DMS153 treated with DMSO at 0.1 percent for 48 hours (cell line): ENCODE results near the gene BNIPL.
A peak's percentile ranks its signal among the peaks of the same experiment; 100 is the strongest.

Source experiments
- DNase-seq: peaks from one replicate; lab custom pipeline; 2025; ENCODE audit not compliant: unreplicated experiment; lab: John Stamatoyannopoulos, UW

BNIPL gene, protein sequence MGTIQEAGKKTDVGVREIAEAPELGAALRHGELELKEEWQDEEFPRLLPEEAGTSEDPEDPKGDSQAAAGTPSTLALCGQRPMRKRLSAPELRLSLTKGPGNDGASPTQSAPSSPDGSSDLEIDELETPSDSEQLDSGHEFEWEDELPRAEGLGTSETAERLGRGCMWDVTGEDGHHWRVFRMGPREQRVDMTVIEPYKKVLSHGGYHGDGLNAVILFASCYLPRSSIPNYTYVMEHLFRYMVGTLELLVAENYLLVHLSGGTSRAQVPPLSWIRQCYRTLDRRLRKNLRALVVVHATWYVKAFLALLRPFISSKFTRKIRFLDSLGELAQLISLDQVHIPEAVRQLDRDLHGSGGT

GRCh38 chr1:151036356-151036755, at the start of gene BNIPL:
Gene BNIPL, plus strand, starts transcription at chr1:151036586. Its CDS starts 140 bp downstream, at chr1:151036726.
- DNase-seq = no peak

DNA sequence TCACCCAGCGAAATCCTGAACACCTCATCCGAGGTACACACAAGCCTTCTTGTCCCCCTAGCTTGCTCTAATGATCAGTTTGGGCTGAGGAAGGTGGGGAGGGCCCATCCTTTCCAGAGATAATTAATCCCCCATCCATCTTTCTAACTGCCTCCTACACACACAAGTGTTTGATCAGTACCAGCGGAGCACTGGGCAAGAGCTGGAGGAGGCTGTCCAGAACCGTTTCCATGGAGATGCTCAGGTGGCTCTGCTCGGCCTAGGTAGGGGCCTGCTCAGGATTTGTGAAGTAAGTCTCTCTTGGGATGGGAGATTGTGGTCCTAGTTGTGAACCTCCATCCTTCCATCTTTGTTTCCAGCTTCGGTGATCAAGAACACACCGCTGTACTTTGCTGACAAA, 48.5 kb upstream of the BNIPL start:
- DNase-seq = no peak

- no peak for DNase-seq
These were observed 43.8 kb upstream of the BNIPL start for GRCh38 chr1:150992626-150993025.

- DNase-seq = no peak
These were observed 42.1 kb upstream of the BNIPL start for GRCh38 chr1:150994248-150994647.

- DNase-seq = no peak
These were observed 40.9 kb upstream of the BNIPL start for GRCh38 chr1:150995460-150995859.

GRCh38 chr1:150995896-150996295, 40.5 kb upstream of the BNIPL start:
- no peak for DNase-seq

DNA sequence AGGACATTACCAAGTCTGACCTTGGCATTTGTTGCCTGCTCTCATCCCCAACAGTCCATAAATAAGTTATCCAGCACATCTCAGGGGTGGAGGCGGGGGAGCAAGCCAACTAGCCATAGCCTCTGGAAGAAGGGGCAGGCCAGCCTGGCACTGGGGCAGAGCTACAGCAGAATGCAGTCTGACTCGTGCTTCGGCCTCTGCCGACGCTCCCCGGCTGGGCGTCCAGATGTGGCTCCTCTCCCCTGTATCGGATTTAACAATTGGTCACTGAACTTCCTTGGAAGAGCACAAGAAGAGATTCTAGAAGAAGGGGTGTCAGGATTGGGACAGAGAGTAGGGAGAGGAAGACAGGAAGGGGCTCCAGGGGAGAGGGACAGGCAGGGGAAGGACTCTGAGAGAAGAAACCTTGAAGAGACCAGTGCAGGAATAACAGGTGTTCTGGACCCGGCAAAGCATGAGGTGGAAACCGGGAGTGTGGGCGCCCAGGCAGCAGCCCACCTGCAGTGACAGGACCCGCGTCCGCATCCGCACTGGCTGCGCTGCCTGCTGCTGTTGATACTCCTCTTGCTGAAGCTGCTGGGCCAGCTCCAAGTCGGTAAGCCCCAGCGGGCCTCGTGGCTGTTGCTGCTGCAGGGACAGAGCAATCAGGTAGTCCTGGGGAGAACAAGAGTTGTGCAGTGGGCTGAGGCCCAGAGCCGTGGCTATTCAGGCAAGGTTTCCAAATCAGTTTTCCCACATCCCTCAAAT, 39.1 kb upstream of the BNIPL start:
- DNase-seq = no peak

DNA sequence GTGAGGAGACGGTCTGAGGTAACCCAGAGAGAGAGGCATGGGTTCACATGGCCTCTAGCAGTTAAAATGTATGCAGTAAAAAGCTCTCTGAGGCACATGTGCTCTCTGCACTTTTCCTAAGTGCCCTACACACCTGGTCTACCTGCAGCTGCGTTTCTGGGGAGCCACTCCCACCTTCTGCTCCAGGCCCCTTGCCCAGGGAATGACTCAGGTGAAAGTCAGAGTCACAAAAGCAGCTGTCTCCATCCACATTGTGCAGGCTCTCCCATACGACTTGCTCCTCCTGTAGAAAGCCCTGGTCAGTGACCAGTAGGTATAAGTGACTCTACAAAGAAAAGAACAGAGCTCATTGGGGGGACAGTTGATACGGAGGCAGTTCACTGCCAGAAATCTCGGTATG, 38.4 kb upstream of the BNIPL start:
- no peak for DNase-seq

DNA sequence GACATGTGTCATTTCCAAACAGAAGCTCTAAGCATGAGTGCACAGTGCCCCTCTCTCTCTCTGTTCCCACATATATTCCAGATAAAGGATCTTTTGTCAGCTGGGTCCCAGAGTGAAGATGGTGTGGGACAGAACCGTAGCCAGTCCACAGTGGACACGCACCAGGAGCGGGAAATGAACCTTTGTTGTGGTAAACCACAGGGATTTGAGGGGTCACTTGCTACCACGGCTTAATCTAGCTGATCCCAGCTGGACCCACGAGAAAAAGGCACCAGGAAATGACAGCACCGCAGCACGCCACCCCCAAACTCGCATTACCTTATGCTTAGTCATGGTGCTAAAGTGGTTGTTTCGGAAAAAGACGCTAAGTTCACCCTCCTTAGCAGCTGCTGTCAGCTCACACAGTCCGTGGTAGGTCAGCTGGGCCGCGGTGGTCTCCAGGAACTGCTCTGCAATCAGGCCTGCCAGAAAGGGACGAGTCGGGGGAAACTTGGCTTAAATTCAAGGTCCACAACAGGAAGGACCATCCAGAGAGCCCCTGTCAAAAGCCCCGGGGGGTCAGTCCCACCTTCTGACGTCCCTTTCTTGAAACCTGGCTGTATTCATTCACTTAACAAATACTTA, 37.2 kb upstream of the BNIPL start:
- no peak for DNase-seq

GRCh38 chr1:150999926-151000325, 36.5 kb upstream of the BNIPL start:
- DNase-seq = no peak

- DNase-seq = no peak
These were observed 36.0 kb upstream of the BNIPL start for GRCh38 chr1:151000408-151000807.

- no peak for DNase-seq
These were observed 34.8 kb upstream of the BNIPL start for GRCh38 chr1:151001602-151002001.

DNA sequence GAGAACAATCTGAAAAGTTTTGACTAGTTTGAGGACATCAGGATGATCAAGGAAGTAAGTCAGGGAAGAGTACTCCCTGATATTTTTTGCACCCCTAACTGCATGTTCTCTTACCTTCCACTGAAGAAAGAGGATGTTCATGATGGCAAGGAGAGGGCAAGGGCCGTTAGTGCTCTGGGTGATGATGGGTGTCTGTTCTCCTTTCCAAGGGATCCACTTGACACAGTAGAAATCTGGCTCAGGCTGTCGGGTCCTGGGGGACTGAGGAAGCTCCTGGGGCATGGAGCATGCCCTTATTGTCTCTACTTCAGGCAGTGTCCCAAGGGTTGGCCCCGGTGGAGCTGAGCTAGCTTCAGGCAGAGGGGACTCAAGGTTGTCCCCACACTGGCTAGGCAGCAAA, 34.3 kb upstream of the BNIPL start:
- no peak for DNase-seq

- no peak for DNase-seq
These were observed 33.8 kb upstream of the BNIPL start for GRCh38 chr1:151002611-151003010.

GRCh38 chr1:151003180-151003579, 33.2 kb upstream of the BNIPL start:
- no peak for DNase-seq

- no peak for DNase-seq
These were observed 30.6 kb upstream of the BNIPL start for GRCh38 chr1:151005729-151006319.

DNA sequence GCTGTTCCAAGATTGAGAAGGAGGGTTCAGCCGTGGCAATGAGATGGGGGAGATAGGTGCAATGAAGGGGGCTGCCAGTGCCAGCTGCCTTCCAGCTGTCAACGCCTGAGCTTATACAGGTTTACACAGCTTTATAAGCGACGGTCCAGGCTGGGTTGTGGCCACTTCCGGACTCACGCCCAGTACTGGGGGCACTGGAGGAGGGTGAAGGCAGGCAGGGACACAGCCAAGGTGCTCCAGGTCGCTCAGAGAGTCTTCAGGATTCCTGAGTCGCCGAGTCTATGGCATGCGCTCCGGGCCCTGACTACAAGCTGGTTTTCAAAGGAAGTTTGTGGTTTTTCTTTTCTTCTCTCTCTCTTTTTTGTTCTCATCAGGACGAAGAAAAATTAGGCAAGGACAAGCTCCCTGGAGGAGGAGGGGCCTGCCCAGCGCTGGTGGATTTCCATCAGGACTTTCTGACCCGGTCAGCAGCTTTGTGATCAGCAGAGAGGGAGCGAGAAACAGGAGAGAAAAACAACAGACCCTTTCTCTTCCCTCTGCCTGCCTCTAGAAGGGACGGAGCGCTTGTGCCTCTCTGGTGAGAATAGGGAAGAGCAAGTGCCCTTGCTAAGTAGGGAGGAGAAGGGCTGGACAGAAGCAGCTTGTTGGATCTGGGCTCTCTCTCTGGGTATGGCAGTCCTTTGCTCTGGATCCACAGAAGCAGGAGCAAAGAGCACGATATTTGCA, 29.9 kb upstream of the BNIPL start, which contains the start of gene MINDY1:
MINDY1 (minus strand) TSS at position 576 of the 726 bp plus-strand sequence. CDS start 4,285 bp downstream, outside the sequence.
- peak; percentile 89 for DNase-seq

DNA sequence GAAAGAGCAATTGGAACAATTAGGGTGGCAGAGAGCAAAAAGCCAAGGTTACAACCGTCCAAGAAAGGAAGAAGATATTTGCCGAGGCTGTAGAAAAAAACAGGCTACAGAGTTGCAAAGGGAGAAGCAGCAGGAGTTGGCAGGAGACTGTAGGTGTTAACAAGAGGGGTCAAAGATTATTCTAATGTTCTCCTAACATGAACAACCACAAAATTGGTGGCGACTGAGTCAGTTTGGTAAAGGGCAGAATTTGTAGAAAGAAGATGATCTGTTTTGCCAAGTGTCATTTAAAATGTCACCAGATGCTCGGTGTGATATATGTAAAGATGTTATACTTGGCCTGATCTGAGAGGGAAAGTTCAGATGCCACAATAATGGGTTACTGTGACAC, 28.5 kb upstream of the BNIPL start:
- no peak for DNase-seq

DNA sequence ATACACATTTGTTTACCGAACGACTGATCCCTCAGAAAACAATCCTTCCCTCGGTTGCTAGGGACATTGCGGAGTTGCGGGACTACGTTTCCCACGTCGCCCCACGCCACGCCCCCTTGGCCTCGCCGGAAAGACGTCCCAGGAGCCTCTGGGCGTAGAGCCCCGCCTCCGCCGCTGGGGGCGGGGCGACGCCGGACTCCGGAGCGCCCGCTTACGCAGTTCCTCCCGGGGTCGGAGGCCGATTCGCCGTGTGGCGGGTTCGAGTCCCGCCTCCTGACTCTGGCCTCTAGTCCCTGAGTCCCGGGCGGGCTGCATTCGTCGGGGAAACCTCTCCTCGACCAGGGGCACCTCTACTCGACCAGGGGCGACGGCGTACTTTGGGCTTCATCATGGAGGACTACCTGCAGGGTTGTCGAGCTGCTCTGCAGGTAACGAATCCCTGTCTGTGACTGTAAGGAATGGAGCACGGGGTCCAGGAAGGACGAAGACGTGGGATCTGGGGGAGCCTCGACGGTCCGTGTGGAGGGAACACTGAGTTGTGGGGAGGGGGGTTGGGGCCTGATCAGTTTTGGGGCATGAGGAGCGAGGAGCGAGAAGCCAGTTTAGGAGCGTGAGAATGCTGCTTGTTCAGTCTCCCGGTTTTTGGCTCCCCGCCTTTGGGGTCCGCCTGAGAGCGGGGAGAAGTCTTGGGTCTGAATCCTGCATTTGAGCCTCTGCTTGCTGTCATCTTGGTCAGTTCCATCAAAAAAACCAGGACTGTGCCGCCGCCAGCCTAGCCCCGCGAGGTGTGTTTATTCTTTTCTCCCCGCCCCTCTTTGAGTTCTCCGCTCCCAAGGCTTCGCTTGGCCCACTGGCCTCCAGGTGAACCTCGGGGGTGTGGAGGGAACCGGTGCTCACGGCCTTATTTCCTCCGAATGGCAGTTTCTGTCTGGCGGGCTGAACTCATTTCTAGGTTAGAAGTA, 27.9 kb upstream of the BNIPL start, which contains the start of gene PRUNE1:
PRUNE1 (plus strand) TSS at position 206 of the 962 bp plus-strand sequence; CDS start at position 390, 184 bp downstream.
- DNase-seq = peak; percentile 98

DNA sequence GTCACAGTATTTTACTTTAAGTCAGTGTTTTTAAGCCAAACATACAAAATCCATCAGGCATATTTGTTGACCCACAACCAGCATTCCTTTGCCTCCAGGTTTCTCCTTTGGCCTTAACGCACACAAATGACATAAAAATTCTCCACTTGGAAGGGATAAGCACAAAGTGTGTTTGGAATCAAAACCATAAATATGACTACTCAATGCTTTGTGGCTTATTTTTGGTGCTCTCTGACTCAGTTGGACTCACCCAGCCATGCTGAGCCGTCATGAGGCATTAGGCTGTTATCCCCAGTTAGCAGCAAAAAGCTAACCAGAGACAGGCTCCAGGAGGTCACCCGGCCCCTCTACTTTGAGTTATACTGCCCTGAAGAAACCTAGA, 27.2 kb upstream of the BNIPL start:
- DNase-seq = no peak
